Vagina (tissue), 2 donors: ENCODE measurements around the gene SPSB3. TPM values are rescaled to one million over a fixed set of nuclear protein-coding genes. Genes with fewer than 3 reads are reported as not detected.

Source experiments
- DNase-seq, 2 donors: peaks; one replicate each; pipeline ENCODE4 v3.0.0-alpha.2; 2017; ENCODE audit errors: extremely low spot score in 2 of 2
- H3K27ac ChIP-seq: fragments of 200-600 bp; sonication (generic); one replicate; pipeline ENCODE4 v1.5.1; 2019
- H3K27me3 ChIP-seq: fragments of 200-600 bp; sonication (generic); one replicate; pipeline ENCODE4 v1.5.1; 2019
- H3K36me3 ChIP-seq, 2 donors: fragments of 200-600 bp; sonication (generic); one replicate each; pipeline ENCODE4 v1.5.1; 2017 to 2019
- H3K4me1 ChIP-seq: fragments of 200-600 bp; sonication (generic); one replicate; pipeline ENCODE4 v1.5.1; 2019
- H3K4me3 ChIP-seq, 2 donors: fragments of 200-600 bp; sonication (generic); 1 replicate in 1 of 2; 2 replicates in 1 of 2; pipeline ENCODE4 v1.5.1; 2016 to 2019
- H3K9me3 ChIP-seq: fragments of 200-600 bp; sonication (generic); one replicate; pipeline ENCODE4 v1.5.1; 2019
- CTCF ChIP-seq, 3 experiments: fragments of 450-650 bp in 2 of 3; fragments of 200-600 bp in 1 of 3; sonication (generic) in 1 of 3; IDR thresholded peaks; one replicate each; pipeline ENCODE4 v1.5.1; 2017 to 2019; ENCODE audit warnings: antibody characterized with exemption in 3 of 3, mild to moderate bottlenecking in 2 of 3, moderate library complexity in 2 of 3
- POLR2A ChIP-seq, 2 donors: fragments of 450-650 bp; IDR thresholded peaks; one replicate each; pipeline ENCODE4 v1.6.1; 2017; ENCODE audit warnings: antibody characterized with exemption in 2 of 2, mild to moderate bottlenecking in 2 of 2, moderate library complexity in 2 of 2
- POLR2AphosphoS5 ChIP-seq, 2 donors: sonication (generic); formaldehyde crosslinking; IDR thresholded peaks; one replicate each; pipeline ENCODE4 v1.9.0; 2017; ENCODE audit warnings: antibody characterized with exemption in 2 of 2, mild to moderate bottlenecking in 2 of 2, low read depth in 1 of 2; ENCODE audit not compliant: insufficient read depth in 1 of 2
- intact Hi-C: fragments of 100-400 bp; cut with DNase I; formaldehyde crosslinking; loops from one replicate; pipeline ENCODE4 v1.15.1; 2023
- total RNA-seq: library from RNA; depleted of rRNA; stranded (reverse); fragments of >200 nt; gene quantifications from one replicate; pipeline ENCODE4 v1.2.3, GENCODE V29; 2016

SPSB3 gene
- total RNA-seq, 1 donor from 2014 or later = 75.9 TPM

GRCh38 chr16:1794908-1795666 lies 12.7 kb upstream of the SPSB3 start:
- Histone ChIP-seq H3K4me1 (no peaks in the 10 kb centered on the region), H3K9me3 (peaks cover 4% of the 10 kb centered on the region), H3K4me3 (no peak overlapping the region), H3K27me3 (no peaks in the 10 kb centered on the region), H3K36me3 (no peaks in the 10 kb centered on the region), H3K27ac (no peak overlapping the region)
- intact Hi-C loops = no loop called here
- no peak for DNase-seq
- TF ChIP-seq POLR2A (IDR thresholded peaks at IDR 0.05) = no peak

- intact Hi-C loops = no loop called here
- peaks cover 4% of the 10 kb centered on the region for H3K9me3 ChIP-seq
- no peak for DNase-seq
- peaks cover 0 to 4% of the 10 kb centered on the region in 2 donors for H3K36me3 ChIP-seq
- no peaks in the 10 kb centered on the region for H3K27me3 ChIP-seq
- H3K27ac ChIP-seq = no peak overlapping the region
- H3K4me1 ChIP-seq = no peaks in the 10 kb centered on the region
- no peak overlapping the region for H3K4me3 ChIP-seq
- TF ChIP-seq POLR2A (IDR thresholded peaks at IDR 0.05) (no peak), CTCF (IDR thresholded peaks at IDR 0.05) (no peak), POLR2AphosphoS5 (IDR thresholded peaks at IDR 0.05; ENCODE audit: insufficient read depth in 1 of 2, low read depth in 1 of 2) (no peak)
These were observed 12.0 kb upstream of the SPSB3 start for GRCh38 chr16:1794221-1794871.

GRCh38 chr16:1793578-1794220 lies 11.3 kb upstream of the SPSB3 start, which contains the start of gene IGFALS:
IGFALS (minus strand) TSS chr16:1793705; CDS start chr16:1793652, 53 bp downstream.
- intact Hi-C loops = no loop called here
- H3K27ac ChIP-seq = no peak within 1 kb of the TSS
- no peak within 1 kb of the TSS for H3K4me3 ChIP-seq

GRCh38 chr16:1792836-1793577 lies 10.6 kb upstream of the SPSB3 start:
- Histone ChIP-seq H3K4me3 (no peak overlapping the region), H3K27ac (no peak overlapping the region), H3K4me1 (peaks cover 9% of the 10 kb centered on the region), H3K27me3 (no peaks in the 10 kb centered on the region), H3K36me3 (peaks cover 0 to 17% of the 10 kb centered on the region in 2 donors), H3K9me3 (peaks cover 1% of the 10 kb centered on the region)
- intact Hi-C loops = no loop called here
- TF ChIP-seq POLR2AphosphoS5 (IDR thresholded peaks at IDR 0.05; ENCODE audit: insufficient read depth in 1 of 2, low read depth in 1 of 2) (no peak), POLR2A (IDR thresholded peaks at IDR 0.05) (no peak), CTCF (IDR thresholded peaks at IDR 0.05) (no peak)
- no peak for DNase-seq

More at GRCh38 chr16:1793578-1794220, 11.3 kb upstream of the SPSB3 start, which contains the start of gene IGFALS:
- peaks cover 3% of the 10 kb centered on the region for H3K4me1 ChIP-seq
- no peak for DNase-seq
- peaks cover 4% of the 10 kb centered on the region for H3K9me3 ChIP-seq
- no peaks in the 10 kb centered on the region for H3K27me3 ChIP-seq
- H3K36me3 ChIP-seq = peaks cover 0 to 10% of the 10 kb centered on the region in 2 donors
- TF ChIP-seq CTCF (IDR thresholded peaks at IDR 0.05) (no peak), POLR2AphosphoS5 (IDR thresholded peaks at IDR 0.05; ENCODE audit: insufficient read depth in 1 of 2, low read depth in 1 of 2) (no peak), POLR2A (IDR thresholded peaks at IDR 0.05) (no peak)
